HepG2 (cell line): ENCODE measurements around the gene PLIN1. TPM values are rescaled to one million over a fixed set of nuclear protein-coding genes. Genes with fewer than 3 reads are reported as not detected.

Experiments used
- ATAC-seq: fragments of 200-7000 bp; cut with Tn5 transposase; 3 replicates; pipeline ENCODE4 v1.9.1; 2020; ENCODE audit warnings: mild to moderate bottlenecking, moderate library complexity
- BruUV-seq: library from RNA; stranded (reverse); fragments of 400-500 nt; replicated peaks from 2 replicates; lab custom pipeline; 2021; lab: Mats Ljungman, UMichigan
- CTCF ChIA-PET: fragments of 300-600 bp; formaldehyde crosslinking; extraction: SDS; loops from one replicate; lab custom pipeline; 2021; ENCODE audit warnings: low total read pairs, inconsistent platforms, low intra/inter-chr PET ratio; lab: Yijun Ruan, JAX
- POLR2A ChIA-PET: fragments of 350-600 bp; sonication (Branson Sonifier 250); formaldehyde crosslinking; loops from one replicate; lab custom pipeline; 2020; ENCODE audit warnings: antibody characterized with exemption, inconsistent platforms; lab: Yijun Ruan, JAX
- DNase-seq: peaks from one replicate; pipeline ENCODE4 v3.0.0-alpha.2; 2015; ENCODE audit warnings: low spot score
- FAIRE-seq: peaks from 3 replicates; lab custom pipeline; 2011; peaks lifted over from hg19 to GRCh38; lab: Jason Lieb, UNC
- H2AFZ ChIP-seq: one replicate; pipeline ENCODE4 v1.6.1; 2011; ENCODE audit warnings: low read length, inconsistent platforms
- H3K27ac ChIP-seq: fragments of 300-600 bp; 3 replicates; pipeline ENCODE4 v1.8.0; 2011; ENCODE audit warnings: mixed run types, mild to moderate bottlenecking, mixed read lengths, low read length, inconsistent platforms; ENCODE audit not compliant: insufficient read depth; ENCODE audit errors: extremely low read length
- H3K27me3 ChIP-seq, 2 experiments: fragments of 200-600 bp in 1 of 2; 2 replicates in 1 of 2; 3 replicates in 1 of 2; pipeline versions ENCODE4 v1.6.0 to v1.8.0; 2011; ENCODE audit warnings: low read length in 2 of 2, mild to moderate bottlenecking in 2 of 2, moderate library complexity in 2 of 2, inconsistent platforms in 1 of 2; ENCODE audit not compliant: insufficient read depth in 2 of 2, control insufficient read depth in 1 of 2
- H3K36me3 ChIP-seq, 2 experiments: fragments of 200-600 bp in 1 of 2; replicated peaks in 1 of 2; 2 replicates in 1 of 2; 3 replicates in 1 of 2; pipeline versions ENCODE4 v1.5.1 to v1.8.0; 2011; ENCODE audit warnings: low read length in 2 of 2, inconsistent platforms in 1 of 2; ENCODE audit not compliant: insufficient read depth in 2 of 2, control insufficient read depth in 1 of 2
- H3K4me1 ChIP-seq: 2 replicates; pipeline ENCODE4 v1.5.1; 2012; ENCODE audit warnings: low read length, inconsistent platforms; ENCODE audit not compliant: insufficient read depth
- H3K4me2 ChIP-seq: 2 replicates; pipeline ENCODE4 v1.6.0; 2011; ENCODE audit warnings: low read depth, low read length, inconsistent platforms
- H3K4me3 ChIP-seq, 3 experiments: fragments of 200-600 bp in 1 of 3; sonication (generic), shearing (Covaris generic) in 1 of 3; replicated peaks in 1 of 3; 2 replicates each; pipeline ENCODE4 v1.5.1; 2011 to 2016; ENCODE audit warnings: low read length in 3 of 3, inconsistent platforms in 2 of 3, low read depth in 2 of 3, mild to moderate bottlenecking in 2 of 3, control low read depth in 1 of 3, mixed read lengths in 1 of 3; ENCODE audit not compliant: insufficient read depth in 1 of 3
- H3K79me2 ChIP-seq: one replicate; pipeline ENCODE4 v1.6.1; 2011; ENCODE audit warnings: low read length, inconsistent platforms; ENCODE audit not compliant: insufficient read depth
- H3K9ac ChIP-seq: 2 replicates; pipeline ENCODE4 v1.6.0; 2011; ENCODE audit warnings: mild to moderate bottlenecking, low read depth, low read length, inconsistent platforms; ENCODE audit not compliant: insufficient read depth
- H3K9me3 ChIP-seq: 2 replicates; pipeline ENCODE4 v1.5.1; 2012; ENCODE audit warnings: mild to moderate bottlenecking, low read length
- H4K20me1 ChIP-seq: 2 replicates; pipeline ENCODE4 v1.6.0; 2011; ENCODE audit warnings: inconsistent platforms, mild to moderate bottlenecking, low read length, moderate library complexity; ENCODE audit not compliant: insufficient read depth
- CREM ChIP-seq, 2 experiments: sonication (generic) in 1 of 2; formaldehyde crosslinking in 1 of 2; IDR thresholded peaks; 2 replicates each; pipeline versions ENCODE4 v1.4.0 to v1.6.1; 2016 to 2020; ENCODE audit warnings: antibody characterized with exemption in 1 of 2, mild to moderate bottlenecking in 1 of 2, missing genetic modification reagents in 1 of 2
- ETS1 ChIP-seq: sonication (generic); formaldehyde crosslinking; IDR thresholded peaks from 2 replicates; pipeline ENCODE4 v1.4.0; 2020; ENCODE audit warnings: missing genetic modification reagents
- LRRFIP1 ChIP-seq: sonication (generic); formaldehyde crosslinking; conservative IDR thresholded peaks from 2 replicates; pipeline ENCODE4 v1.4.0; 2020; ENCODE audit warnings: missing genetic modification reagents
- MAFF ChIP-seq: IDR thresholded peaks from 2 replicates; pipeline ENCODE4 v1.6.1; 2011; ENCODE audit warnings: low read depth, low read length, improper control_type of control experiment
- MAFK ChIP-seq, 2 experiments: IDR thresholded peaks in 1 of 2; conservative IDR thresholded peaks in 1 of 2; 2 replicates each; pipeline ENCODE4 v1.6.1; 2011; ENCODE audit warnings: improper control_type of control experiment in 2 of 2, low read length in 2 of 2
- PREB ChIP-seq: sonication (generic); formaldehyde crosslinking; IDR thresholded peaks from 2 replicates; pipeline ENCODE4 v1.4.0; 2020; ENCODE audit warnings: missing genetic modification reagents
- SOX13 ChIP-seq, 3 experiments: fragments of 450-650 bp in 1 of 3; sonication (generic) in 1 of 3; formaldehyde crosslinking in 1 of 3; IDR thresholded peaks in 2 of 3; conservative IDR thresholded peaks in 1 of 3; 2 replicates each; pipeline versions ENCODE4 v1.5.0 to v1.6.1; 2016 to 2020; ENCODE audit warnings: antibody characterized with exemption in 1 of 3, mild to moderate bottlenecking in 1 of 3, missing compliant biosample characterization in 1 of 3, missing genetic modification reagents in 1 of 3, moderate library complexity in 1 of 3
- SOX6 ChIP-seq, 2 experiments: fragments of 450-650 bp in 1 of 2; sonication (generic) in 1 of 2; formaldehyde crosslinking in 1 of 2; IDR thresholded peaks; 2 replicates each; pipeline versions ENCODE4 v1.4.0 to v1.6.1; 2017 to 2020; ENCODE audit warnings: antibody characterized with exemption in 1 of 2, mild to moderate bottlenecking in 1 of 2, missing genetic modification reagents in 1 of 2
- ZNF33A ChIP-seq: sonication (generic); formaldehyde crosslinking; IDR thresholded peaks from 2 replicates; pipeline ENCODE4 v1.5.1; 2020; ENCODE audit warnings: missing genetic modification reagents, mild to moderate bottlenecking, moderate library complexity, borderline replicate concordance
- ZNF605 ChIP-seq: sonication (generic); formaldehyde crosslinking; IDR thresholded peaks from 2 replicates; pipeline ENCODE4 v1.8.0; 2022; ENCODE audit warnings: mild to moderate bottlenecking, missing genetic modification reagents
- WGBS: methylation state at CpG from one replicate; pipeline ENCODE4 v1.1.6; 2017; ENCODE audit warnings: low lambda C conversion rate; 5-methylcytosine and 5-hydroxymethylcytosine counted together
- in situ Hi-C: cut with HindIII; loops from 2 replicates; pipeline ENCODE4 v1.10.0; 2017; ENCODE audit warnings: low pct_unique_long_range_greater_than_20kb; ENCODE audit not compliant: extremely low pct_ligation_motif_present
- intact Hi-C: fragments of 100-400 bp; cut with micrococcal nuclease; formaldehyde crosslinking; loops from one replicate; pipeline ENCODE4 v1.10.0; 2022; ENCODE audit not compliant: unreplicated experiment
- polyA plus RNA-seq, 8 experiments: library from polyadenylated mRNA; depleted of rRNA in 3 of 8; stranded (reverse) in 7 of 8; unstranded in 1 of 8; fragments of >200 nt; fragmentation: Illumina TruSeq in 4 of 8; extraction: Trizol in 4 of 8; gene quantifications; 2 replicates each; pipeline versions ENCODE4 v1.2.1 to v1.2.3, GENCODE V29; 2011 to 2016; ENCODE audit warnings: low read depth in 4 of 8, missing spikeins in 1 of 8, mixed read lengths in 1 of 8; ENCODE audit not compliant: insufficient read depth in 1 of 8
- total RNA-seq, 5 experiments: library from RNA; depleted of rRNA; stranded (reverse); fragments of >200 nt; fragmentation: Illumina TruSeq; extraction: Trizol; gene quantifications; 2 replicates each; pipeline ENCODE4 v1.2.3, GENCODE V29; 2016; ENCODE audit warnings: low read depth in 1 of 5

PLIN1 gene
- total and polyA plus RNA-seq, 2 of the 13 experiments (the other 11 are each of a cell fraction or from before 2014, with no cell fraction given): 0.74 to 1.2 TPM

GRCh38 chr15:89616228-89616627 lies 62.9 kb downstream of the PLIN1 start:
- no peak overlapping the region for H3K4me3 ChIP-seq
- no peak overlapping the region for H3K4me2 ChIP-seq
- no peak for DNase-seq
- no peak overlapping the region for H3K27ac ChIP-seq
- 100% methylated on average over 4 of the region's 4 CpGs for WGBS
- FAIRE-seq: no peak
- TF ChIP-seq MAFK (conservative IDR thresholded peaks at IDR 0.05 in 1 of 2, IDR thresholded peaks at IDR 0.05 in 1 of 2; ENCODE audit: low read length in 2 of 2) (peak in 1 of 2 experiments; percentile 69; a peak in 2 of 4 replicates), ZNF605 (no peak), MAFF (peak; percentile 46; the same call in 1 of the 2 replicates)
- POLR2A ChIA-PET: no interaction called here
- no peaks in the 10 kb centered on the region for H3K27me3 ChIP-seq
- no peak overlapping the region for H3K9ac ChIP-seq
- no peaks in the 10 kb centered on the region for H3K4me1 ChIP-seq
- no peaks in the 10 kb centered on the region for H3K79me2 ChIP-seq
- CTCF ChIA-PET: no interaction called here
- H2AFZ ChIP-seq: no peak overlapping the region
- ATAC-seq: no peak
- BruUV-seq: no TSS peak
- no peaks in the 10 kb centered on the region for H4K20me1 ChIP-seq
- peaks cover 23 to 76% of the 10 kb centered on the region in 2 experiments for H3K36me3 ChIP-seq
- in situ Hi-C loops: no loop called here
- no peaks in the 10 kb centered on the region; the same call in 1 of the 2 replicates for H3K9me3 ChIP-seq
- intact Hi-C loops: no loop called here

- no peak overlapping the region for H3K4me3 ChIP-seq
- H3K4me1 ChIP-seq: no peaks in the 10 kb centered on the region
- no peak for TF ChIP-seq CREM (IDR thresholded peaks at IDR 0.05)
- TF ChIP-seq CREM (CRISPR knock-in tag; IDR thresholded peaks at IDR 0.05): no peak
- TF ChIP-seq ZNF33A (CRISPR knock-in tag): no peak
- no peak for TF ChIP-seq ETS1 (CRISPR knock-in tag)
- TF ChIP-seq SOX13 (IDR thresholded peaks at IDR 0.05): no peak
- no peak for TF ChIP-seq SOX13 (CRISPR knock-in tag; conservative IDR thresholded peaks at IDR 0.05 in 1 of 2, IDR thresholded peaks at IDR 0.05 in 1 of 2)
- TF ChIP-seq LRRFIP1 (CRISPR knock-in tag): no peak
- no peak for TF ChIP-seq SOX6 (IDR thresholded peaks at IDR 0.05)
- no peak for TF ChIP-seq SOX6 (CRISPR knock-in tag; IDR thresholded peaks at IDR 0.05)
- TF ChIP-seq PREB (CRISPR knock-in tag): no peak
- TF ChIP-seq, all 625 proteins: peak for 0
- Histone ChIP-seq H3K36me3 (peaks cover 23 to 83% of the 10 kb centered on the region in 2 experiments), H3K27me3 (no peaks in the 10 kb centered on the region), H3K27ac (no peak overlapping the region), H3K9me3 (no peaks in the 10 kb centered on the region; the same call in 1 of the 2 replicates), H3K4me2 (no peak overlapping the region), H3K9ac (no peak overlapping the region), H3K79me2 (no peaks in the 10 kb centered on the region), H4K20me1 (no peaks in the 10 kb centered on the region), H2AFZ (no peak overlapping the region)
- in situ Hi-C loops: no loop called here
- no TSS peak for BruUV-seq
- ChIA-PET POLR2A (no interaction called here), CTCF (no interaction called here)
- intact Hi-C loops: no loop called here
- FAIRE-seq: no peak
- WGBS: 100% methylated on average over 1 of the region's 1 CpG
- DNase-seq: no peak
- ATAC-seq: no peak
Observed at GRCh38 chr15:89615135-89615534, 64.0 kb downstream of the PLIN1 start.
